Trophoblast cell (in vitro differentiated cells and primary cell): ENCODE measurements around the gene C22orf42.
"Not testable (repeated sequence)": the region's sequence is repeated elsewhere in the genome, so short reads cannot be mapped to it uniquely, and the experiment has no call there.

ENCODE experiments used
- DNase-seq, 2 donors: peaks; one replicate each; pipeline ENCODE4 v3.0.0-alpha.2; 2016
- H2AFZ ChIP-seq: 2 replicates; pipeline ENCODE4 v1.6.1; 2013; ENCODE audit warnings: low read length, moderate library complexity, mild to moderate bottlenecking; ENCODE audit not compliant: insufficient read depth, poor library complexity
- H2AK5ac ChIP-seq: 2 replicates; pipeline ENCODE4 v1.6.1; 2013; ENCODE audit warnings: mild to moderate bottlenecking, low read length
- H2BK120ac ChIP-seq: 2 replicates; pipeline ENCODE4 v1.6.1; 2013; ENCODE audit warnings: low read length, mild to moderate bottlenecking, moderate library complexity; ENCODE audit not compliant: insufficient read depth, poor library complexity
- H2BK12ac ChIP-seq: 2 replicates; pipeline ENCODE4 v1.6.1; 2013; ENCODE audit warnings: mild to moderate bottlenecking, low read length, moderate library complexity
- H2BK5ac ChIP-seq: 2 replicates; pipeline ENCODE4 v1.6.1; 2013; ENCODE audit warnings: low read length, low read depth, moderate library complexity, mild to moderate bottlenecking; ENCODE audit not compliant: poor library complexity
- H3K14ac ChIP-seq: 2 replicates; pipeline ENCODE4 v1.6.1; 2013; ENCODE audit warnings: mild to moderate bottlenecking, low read length
- H3K18ac ChIP-seq: 2 replicates; pipeline ENCODE4 v1.6.1; 2013; ENCODE audit warnings: mild to moderate bottlenecking, low read length
- H3K23ac ChIP-seq: 2 replicates; pipeline ENCODE4 v1.6.1; 2013; ENCODE audit warnings: low read length
- H3K27ac ChIP-seq: 2 replicates; pipeline ENCODE4 v1.5.1; 2013; ENCODE audit warnings: low read depth, mild to moderate bottlenecking, inconsistent platforms, low read length, moderate library complexity
- H3K27me3 ChIP-seq: 2 replicates; pipeline ENCODE4 v1.6.1; 2013; ENCODE audit warnings: inconsistent platforms, mild to moderate bottlenecking, low read length, moderate library complexity; ENCODE audit not compliant: insufficient read depth
- H3K36me3 ChIP-seq, 2 experiments: 1 replicate in 1 of 2; 2 replicates in 1 of 2; pipeline ENCODE4 v1.6.1; 2013; ENCODE audit warnings: low read length in 2 of 2, mild to moderate bottlenecking in 2 of 2, moderate library complexity in 1 of 2; ENCODE audit not compliant: insufficient read depth in 2 of 2, control insufficient read depth in 1 of 2
- H3K4ac ChIP-seq: 2 replicates; pipeline ENCODE4 v1.6.1; 2013; ENCODE audit warnings: low read depth, mild to moderate bottlenecking, low read length, moderate library complexity
- H3K4me1 ChIP-seq, 2 experiments: 1 replicate in 1 of 2; 2 replicates in 1 of 2; pipeline ENCODE4 v1.6.1; 2013; ENCODE audit warnings: low read length in 2 of 2, mild to moderate bottlenecking in 2 of 2, moderate library complexity in 1 of 2; ENCODE audit not compliant: insufficient read depth in 2 of 2, control insufficient read depth in 1 of 2
- H3K4me2 ChIP-seq: 2 replicates; pipeline ENCODE4 v1.6.1; 2013; ENCODE audit warnings: inconsistent platforms, mild to moderate bottlenecking, low read length, moderate library complexity
- H3K4me3 ChIP-seq: 2 replicates; pipeline ENCODE4 v1.5.1; 2013; ENCODE audit warnings: mild to moderate bottlenecking, low read depth, low read length, inconsistent platforms
- H3K79me1 ChIP-seq: one replicate; pipeline ENCODE4 v1.6.1; 2013; ENCODE audit warnings: low read length
- H3K79me2 ChIP-seq: 2 replicates; pipeline ENCODE4 v1.6.1; 2013; ENCODE audit warnings: low read length, mild to moderate bottlenecking; ENCODE audit not compliant: control insufficient read depth, insufficient read depth, poor library complexity
- H3K9ac ChIP-seq: 2 replicates; pipeline ENCODE4 v1.6.1; 2013; ENCODE audit warnings: mild to moderate bottlenecking, low read length
- H3K9me3 ChIP-seq: 2 replicates; pipeline ENCODE4 v1.6.1; 2013; ENCODE audit warnings: low read depth, mild to moderate bottlenecking, control low read depth, inconsistent platforms, low read length; ENCODE audit not compliant: insufficient read depth
- H4K12ac ChIP-seq: 2 replicates; pipeline ENCODE4 v1.6.1; 2013; ENCODE audit warnings: low read depth, mild to moderate bottlenecking, low read length, moderate library complexity
- H4K8ac ChIP-seq: 2 replicates; pipeline ENCODE4 v1.6.1; 2013; ENCODE audit warnings: low read depth, mild to moderate bottlenecking, low read length, moderate library complexity
- H4K91ac ChIP-seq: one replicate; pipeline ENCODE4 v1.6.1; 2013; ENCODE audit warnings: low read depth, mild to moderate bottlenecking, low read length, moderate library complexity
- WGBS: extraction: QIAGEN DNeasy Blood & Tissue Kit; methylation state at CpG from one replicate; pipeline ENCODE4 v1.1.7; 2013; ENCODE audit warnings: missing lambda C conversion rate; ENCODE audit not compliant: insufficient read length, insufficient coverage; ENCODE audit errors: extremely low coverage; 5-methylcytosine and 5-hydroxymethylcytosine counted together

C22orf42 gene

GRCh38 chr22:32193346-32193745 lies 34.2 kb upstream of the C22orf42 start:
- not testable (repeated sequence) for H2BK120ac ChIP-seq, H2AFZ ChIP-seq, H2BK5ac ChIP-seq, H2BK12ac ChIP-seq, H3K4ac ChIP-seq, H3K14ac ChIP-seq, H3K4me2 ChIP-seq, H4K12ac ChIP-seq, H3K9me3 ChIP-seq, H4K91ac ChIP-seq, H3K36me3 ChIP-seq, H3K27ac ChIP-seq, H3K27me3 ChIP-seq, H3K79me1 ChIP-seq, H3K4me3 ChIP-seq, H3K4me1 ChIP-seq, H2AK5ac ChIP-seq, H3K9ac ChIP-seq, H4K8ac ChIP-seq, H3K79me2 ChIP-seq, H3K23ac ChIP-seq, DNase-seq, H3K18ac ChIP-seq
- no CpG with 5 or more reads among the region's 9 CpGs for WGBS

GRCh38 chr22:32191021-32191420 lies 31.9 kb upstream of the C22orf42 start:
- not testable (repeated sequence) for H3K79me2 ChIP-seq, H3K14ac ChIP-seq, H2AFZ ChIP-seq, H3K36me3 ChIP-seq, H2BK120ac ChIP-seq, H2AK5ac ChIP-seq, H4K12ac ChIP-seq, H3K79me1 ChIP-seq, H3K23ac ChIP-seq, H3K4me2 ChIP-seq, H3K4ac ChIP-seq, H4K8ac ChIP-seq, H4K91ac ChIP-seq, H3K18ac ChIP-seq, H3K9ac ChIP-seq, H3K4me3 ChIP-seq, H3K9me3 ChIP-seq, H2BK12ac ChIP-seq, H3K27me3 ChIP-seq, H3K27ac ChIP-seq, H2BK5ac ChIP-seq, H3K4me1 ChIP-seq, DNase-seq
- WGBS, result no CpG with 5 or more reads among the region's 15 CpGs

GRCh38 chr22:32185821-32186220 lies 26.7 kb upstream of the C22orf42 start:
- H4K8ac ChIP-seq, result no peak overlapping the region
- no peaks in the 10 kb centered on the region for H3K4me1 ChIP-seq
- no peak overlapping the region for H2AK5ac ChIP-seq
- H3K9ac ChIP-seq, result no peak overlapping the region
- H3K18ac ChIP-seq, result no peak overlapping the region
- H3K14ac ChIP-seq, result no peak overlapping the region
- H3K79me2 ChIP-seq, result no peaks in the 10 kb centered on the region
- H3K4ac ChIP-seq, result no peak overlapping the region
- H2BK12ac ChIP-seq, result no peak overlapping the region
- H3K23ac ChIP-seq, result no peak overlapping the region
- no peaks in the 10 kb centered on the region for H3K79me1 ChIP-seq
- H2BK120ac ChIP-seq, result no peak overlapping the region
- no CpG with 5 or more reads among the region's 3 CpGs for WGBS
- DNase-seq, result no peak
- H4K12ac ChIP-seq, result no peak overlapping the region
- no peaks in the 10 kb centered on the region for H3K27me3 ChIP-seq
- no peak overlapping the region for H3K4me3 ChIP-seq
- H3K9me3 ChIP-seq, result no peaks in the 10 kb centered on the region
- no peak overlapping the region for H3K27ac ChIP-seq
- H4K91ac ChIP-seq, result no peak overlapping the region
- no peaks in the 10 kb centered on the region for H3K36me3 ChIP-seq
- H3K4me2 ChIP-seq, result no peak overlapping the region
- H2BK5ac ChIP-seq, result no peak overlapping the region
- H2AFZ ChIP-seq, result no peak overlapping the region

GRCh38 chr22:32183625-32184024 lies 24.5 kb upstream of the C22orf42 start:
- WGBS, result no CpG with 5 or more reads among the region's 3 CpGs

More at GRCh38 chr22:32183625-32184024, 24.5 kb upstream of the C22orf42 start:
- H3K4ac ChIP-seq, result no peak overlapping the region
- no peak overlapping the region for H4K8ac ChIP-seq
- H3K23ac ChIP-seq, result no peak overlapping the region
- H3K79me2 ChIP-seq, result no peaks in the 10 kb centered on the region
- no peaks in the 10 kb centered on the region for H3K36me3 ChIP-seq
- no peaks in the 10 kb centered on the region for H3K27me3 ChIP-seq
- H3K4me1 ChIP-seq, result no peaks in the 10 kb centered on the region
- H3K9ac ChIP-seq, result no peak overlapping the region
- H3K18ac ChIP-seq, result no peak overlapping the region
- no peak overlapping the region for H3K4me2 ChIP-seq
- no peak overlapping the region for H2AK5ac ChIP-seq
- no peak overlapping the region for H3K14ac ChIP-seq
- no peak overlapping the region for H3K27ac ChIP-seq
- no peaks in the 10 kb centered on the region for H3K79me1 ChIP-seq
- H3K4me3 ChIP-seq, result no peak overlapping the region
- no peak overlapping the region for H4K12ac ChIP-seq
- H3K9me3 ChIP-seq, result no peaks in the 10 kb centered on the region
- H2BK5ac ChIP-seq, result no peak overlapping the region
- H4K91ac ChIP-seq, result no peak overlapping the region
- H2BK12ac ChIP-seq, result no peak overlapping the region
- no peak overlapping the region for H2BK120ac ChIP-seq
- DNase-seq, result no peak
- H2AFZ ChIP-seq, result no peak overlapping the region
